ENCODE measurements around the gene P4HA2.

DNA sequence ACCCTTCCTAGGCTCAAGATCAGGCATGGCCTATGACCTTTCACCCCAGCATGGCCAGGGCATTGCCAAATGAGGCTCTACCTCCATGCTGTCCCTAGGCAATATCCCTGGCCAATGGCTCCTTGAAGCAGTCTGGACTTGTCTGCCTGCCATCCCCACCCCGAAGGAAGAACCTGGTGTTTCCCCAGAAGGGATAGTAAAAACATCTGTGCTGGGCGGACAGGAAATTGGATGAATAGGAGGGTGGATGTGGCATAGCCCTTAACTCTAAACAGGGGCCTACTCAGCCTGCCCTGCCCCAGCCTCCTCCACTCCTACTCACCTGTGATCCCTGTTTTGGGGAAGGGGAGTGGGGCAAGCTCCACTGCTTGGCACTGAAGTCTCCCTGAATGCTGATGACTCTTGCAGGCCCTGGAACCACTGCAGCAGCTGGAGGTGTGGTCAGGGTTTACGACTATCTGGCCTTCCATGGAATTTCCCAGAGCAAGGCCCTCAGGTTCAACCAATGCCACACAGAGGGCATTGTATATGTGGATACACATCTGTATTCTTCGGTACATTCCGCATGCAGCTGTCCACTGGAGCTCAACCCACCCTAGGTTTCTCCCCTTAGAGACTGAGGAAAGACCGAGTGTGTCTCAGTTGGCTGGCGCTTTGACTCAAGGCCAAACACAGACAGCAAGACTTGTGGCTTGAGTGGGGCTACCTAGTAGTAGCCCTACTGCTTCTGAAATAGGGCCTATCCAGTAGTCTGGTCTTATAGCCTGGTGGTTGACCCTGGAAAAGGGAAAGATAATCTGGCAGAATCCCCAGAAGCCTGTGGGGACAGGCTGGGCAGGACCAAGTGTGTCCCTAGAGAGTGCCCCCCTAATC lies 6.4 kb upstream of the P4HA2 start:
- TF ChIP-seq POLR2A (IDR thresholded peaks at IDR 0.05) (no peak), POLR2AphosphoS5 (IDR thresholded peaks at IDR 0.05) (no peak)
- TF ChIP-seq, protein P1, sequence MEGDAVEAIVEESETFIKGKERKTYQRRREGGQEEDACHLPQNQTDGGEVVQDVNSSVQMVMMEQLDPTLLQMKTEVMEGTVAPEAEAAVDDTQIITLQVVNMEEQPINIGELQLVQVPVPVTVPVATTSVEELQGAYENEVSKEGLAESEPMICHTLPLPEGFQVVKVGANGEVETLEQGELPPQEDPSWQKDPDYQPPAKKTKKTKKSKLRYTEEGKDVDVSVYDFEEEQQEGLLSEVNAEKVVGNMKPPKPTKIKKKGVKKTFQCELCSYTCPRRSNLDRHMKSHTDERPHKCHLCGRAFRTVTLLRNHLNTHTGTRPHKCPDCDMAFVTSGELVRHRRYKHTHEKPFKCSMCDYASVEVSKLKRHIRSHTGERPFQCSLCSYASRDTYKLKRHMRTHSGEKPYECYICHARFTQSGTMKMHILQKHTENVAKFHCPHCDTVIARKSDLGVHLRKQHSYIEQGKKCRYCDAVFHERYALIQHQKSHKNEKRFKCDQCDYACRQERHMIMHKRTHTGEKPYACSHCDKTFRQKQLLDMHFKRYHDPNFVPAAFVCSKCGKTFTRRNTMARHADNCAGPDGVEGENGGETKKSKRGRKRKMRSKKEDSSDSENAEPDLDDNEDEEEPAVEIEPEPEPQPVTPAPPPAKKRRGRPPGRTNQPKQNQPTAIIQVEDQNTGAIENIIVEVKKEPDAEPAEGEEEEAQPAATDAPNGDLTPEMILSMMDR (IDR thresholded peaks at IDR 0.05 in 8 of 11, conservative IDR thresholded peaks at IDR 0.05 in 3 of 11): no peak
